CD4-positive, alpha-beta T cell treated with Interleukin-6 at 100 ng/mL for 8 hours (primary cell): ENCODE data around the gene PJA1.

Experiments
- DNase-seq: peaks from one replicate; pipeline ENCODE4 v3.0.0-alpha.2; 2020; ENCODE audit warnings: mixed read lengths, low spot score

The PJA1 gene

DNA sequence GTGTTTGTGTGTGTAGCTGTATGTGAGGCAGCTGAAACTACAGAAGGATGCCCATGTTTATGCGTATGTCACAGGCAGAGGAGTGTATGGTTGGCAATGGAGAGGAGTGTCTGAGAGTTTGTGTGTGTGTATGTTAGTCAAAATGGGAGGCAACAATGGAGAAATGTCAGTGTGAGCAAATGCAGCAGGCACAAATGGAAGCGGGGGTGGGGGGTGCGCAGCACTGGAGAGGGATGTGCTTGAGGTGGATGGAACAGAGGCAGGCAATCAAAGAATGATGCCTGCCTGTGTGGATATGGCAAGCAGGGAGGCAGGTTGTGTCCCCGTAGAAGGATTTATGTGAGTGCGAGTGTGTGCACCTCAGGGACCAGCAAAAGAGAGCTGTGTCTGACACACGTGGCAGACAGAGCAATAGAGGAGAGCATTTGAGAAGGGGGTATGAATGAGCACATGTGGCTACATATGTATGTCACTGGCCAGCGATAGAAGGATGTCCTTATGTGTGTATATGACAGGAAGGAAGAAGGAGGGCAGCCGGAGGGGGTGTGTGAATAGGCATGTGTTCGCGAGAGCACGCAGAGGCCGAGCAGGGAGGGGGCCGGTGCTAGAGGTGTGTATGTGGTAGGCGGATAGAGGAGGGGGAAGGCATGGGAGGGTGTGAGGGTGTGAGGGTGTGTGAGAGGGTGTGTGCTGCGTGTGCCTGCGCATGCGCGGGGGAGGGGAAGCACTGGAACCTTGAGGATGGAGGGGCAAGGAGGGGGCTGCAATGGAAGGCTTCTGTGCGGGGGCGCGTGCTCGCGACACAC is 1.1 kb downstream of the PJA1 start:
- peak; percentile 70 for DNase-seq

DNA sequence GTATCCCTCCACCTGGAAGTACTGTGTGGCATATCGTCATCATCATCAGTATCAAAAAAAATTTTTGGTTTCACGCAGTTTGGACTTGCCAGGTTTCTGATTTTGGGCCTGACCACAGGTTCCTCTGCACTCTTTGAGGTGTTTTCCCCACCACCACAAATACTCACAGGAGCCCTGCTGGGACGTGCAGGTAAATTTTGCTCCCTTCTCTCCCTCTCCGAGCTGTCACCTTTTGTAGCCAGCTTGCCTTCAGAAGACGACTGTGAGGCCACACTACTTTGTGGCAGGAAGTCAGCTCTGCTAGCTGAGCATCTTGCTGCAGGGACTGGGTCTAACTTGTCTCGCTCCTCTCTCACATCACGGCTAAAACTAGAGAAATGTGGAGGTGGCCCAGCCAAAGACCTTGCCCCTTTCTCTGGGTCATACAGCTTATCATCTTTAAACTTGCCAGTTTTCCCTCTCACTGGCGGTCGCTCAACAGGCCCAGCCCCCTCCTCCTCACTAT is 2.8 kb downstream of the PJA1 start:
- no peak for DNase-seq

DNA sequence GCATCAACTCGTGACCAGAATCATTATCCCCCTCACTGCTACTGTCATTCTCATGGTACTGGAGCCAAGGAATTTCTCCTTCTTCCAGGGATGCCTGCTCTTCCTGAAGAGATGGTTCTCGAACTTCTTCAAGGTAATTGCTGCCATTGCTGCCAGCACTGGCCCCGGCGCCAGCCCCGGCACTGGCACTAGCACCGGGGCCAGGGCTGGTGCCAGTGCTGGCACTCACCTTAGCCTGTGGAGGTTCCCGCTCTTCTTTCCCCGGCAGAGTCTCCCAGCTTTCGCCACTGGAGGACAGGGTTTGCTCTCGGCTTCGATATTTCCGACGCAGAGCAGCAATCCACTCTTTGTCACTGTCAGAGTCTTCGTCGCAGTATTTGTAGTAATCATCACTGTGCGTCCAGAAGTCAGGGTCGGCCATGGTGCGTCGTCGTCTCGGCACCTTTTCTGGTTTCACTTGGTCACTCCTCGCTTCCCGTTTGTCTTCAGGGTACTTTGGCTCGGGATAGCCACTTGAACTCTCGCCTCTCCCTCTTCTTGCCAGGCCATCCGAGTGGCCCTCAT is 3.4 kb downstream of the PJA1 start:
- DNase-seq = no peak

DNA sequence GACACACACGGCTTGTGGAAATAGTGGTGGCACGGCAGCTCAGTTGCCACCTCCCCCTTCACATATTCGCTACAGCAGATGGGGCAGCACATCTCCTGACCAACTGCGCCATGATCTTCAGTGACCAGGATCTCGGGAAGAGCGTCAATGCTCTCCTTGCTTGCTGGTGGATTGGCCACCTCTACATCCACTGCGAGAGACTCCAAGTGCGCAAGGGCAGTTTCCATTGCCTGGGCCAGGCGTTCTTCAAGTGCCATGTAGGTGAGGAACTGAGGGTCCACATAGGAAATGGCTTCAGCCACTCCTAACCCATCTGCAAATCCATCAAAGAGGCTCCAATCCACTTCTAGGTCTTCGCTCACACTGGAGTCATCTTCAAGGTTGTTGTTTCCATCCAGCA is 3.9 kb downstream of the PJA1 start:
- no peak for DNase-seq

DNA sequence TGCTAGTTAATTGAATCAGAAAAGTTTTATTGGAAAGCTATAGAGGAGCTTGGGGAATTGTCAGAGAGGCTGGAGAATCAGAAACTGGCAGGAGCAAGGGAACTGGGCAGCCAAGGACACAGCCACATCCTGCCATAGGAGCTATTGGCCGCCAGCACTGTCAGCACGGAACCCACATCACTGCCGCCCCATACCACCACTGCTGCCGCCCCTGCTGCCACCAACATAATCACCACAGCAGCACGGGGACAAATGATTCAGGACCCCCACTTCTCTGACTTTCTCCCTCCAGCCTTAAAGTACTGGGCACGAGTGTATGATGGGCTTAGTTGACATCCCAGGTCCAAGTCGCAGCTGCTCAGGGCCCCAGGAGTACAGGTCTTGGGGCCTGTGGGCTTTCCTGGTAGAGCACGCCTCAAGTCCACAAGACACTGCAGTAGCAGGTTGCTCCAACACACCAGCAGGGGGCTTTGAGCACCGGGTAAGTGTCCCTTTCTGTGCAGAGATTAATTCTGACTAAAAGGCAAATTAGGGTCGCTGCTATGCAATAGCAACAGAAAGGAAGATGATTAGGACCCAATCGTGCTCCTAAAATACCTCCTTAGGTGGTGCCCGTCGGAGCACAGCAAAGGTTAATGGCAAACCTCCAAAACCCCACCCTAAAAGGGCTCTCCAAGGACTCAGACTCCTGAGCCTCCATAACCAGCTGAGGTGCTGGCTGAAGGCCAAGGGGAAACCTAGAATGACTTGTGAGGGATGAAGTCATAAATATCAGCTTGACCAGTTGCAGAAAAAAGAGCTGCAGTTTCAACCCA is 6.9 kb downstream of the PJA1 start:
- DNase-seq = peak; percentile 29

DNA sequence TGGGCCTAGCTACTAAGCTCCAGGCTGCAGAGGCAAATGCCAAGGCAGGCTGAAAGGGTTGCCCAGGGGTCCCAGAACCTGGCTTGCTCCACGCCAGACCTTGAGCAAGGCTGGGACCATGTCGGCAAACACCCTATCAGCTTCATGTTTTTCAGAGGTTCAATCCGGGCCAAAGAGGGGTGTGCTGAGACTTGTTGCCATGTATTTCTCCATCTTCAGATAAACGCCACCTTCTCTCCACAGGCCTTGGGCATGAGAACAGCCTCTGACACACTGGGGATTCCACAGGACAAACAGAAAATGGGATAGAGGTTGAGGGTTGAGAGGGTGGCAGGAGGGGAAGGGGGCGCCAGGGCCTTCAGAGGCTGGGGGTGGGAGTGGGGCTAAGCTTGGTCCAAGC is 8.6 kb downstream of the PJA1 start:
- no peak for DNase-seq

DNA sequence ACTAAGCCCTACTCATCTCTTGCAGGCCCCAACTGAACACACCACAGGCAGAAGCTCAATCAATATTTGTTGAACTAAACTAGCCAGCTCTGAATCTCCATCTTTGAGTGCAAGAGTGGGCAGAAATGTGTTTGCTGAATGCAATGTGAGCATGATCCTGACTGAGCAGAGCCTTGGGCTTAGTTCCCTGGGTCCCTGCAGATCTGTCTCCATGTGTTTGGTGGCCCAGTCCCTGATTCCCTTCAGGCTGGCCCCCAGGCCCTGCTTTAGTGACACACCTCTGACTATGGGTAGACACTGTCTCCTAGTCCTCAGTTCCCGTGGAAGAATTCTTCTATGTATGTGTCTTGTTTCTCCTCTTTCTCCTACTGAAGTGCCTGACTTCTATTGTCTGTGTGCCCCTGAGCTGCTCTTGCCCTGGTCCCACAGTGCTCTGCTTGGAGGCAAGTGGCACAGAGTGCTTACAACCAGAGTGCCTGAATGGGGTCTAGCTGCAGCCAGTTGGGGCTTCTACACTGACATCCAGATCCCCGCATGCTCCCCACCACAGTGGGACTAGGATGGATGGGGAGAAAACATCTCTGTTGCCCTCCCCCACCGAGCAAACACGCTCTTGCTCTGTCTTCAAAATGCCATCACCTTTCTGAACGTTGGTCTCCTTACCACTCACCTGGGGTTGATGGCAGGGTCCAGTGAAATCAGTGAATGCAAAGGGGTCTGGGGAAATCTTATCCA is 9.3 kb downstream of the PJA1 start:
- no peak for DNase-seq

DNA sequence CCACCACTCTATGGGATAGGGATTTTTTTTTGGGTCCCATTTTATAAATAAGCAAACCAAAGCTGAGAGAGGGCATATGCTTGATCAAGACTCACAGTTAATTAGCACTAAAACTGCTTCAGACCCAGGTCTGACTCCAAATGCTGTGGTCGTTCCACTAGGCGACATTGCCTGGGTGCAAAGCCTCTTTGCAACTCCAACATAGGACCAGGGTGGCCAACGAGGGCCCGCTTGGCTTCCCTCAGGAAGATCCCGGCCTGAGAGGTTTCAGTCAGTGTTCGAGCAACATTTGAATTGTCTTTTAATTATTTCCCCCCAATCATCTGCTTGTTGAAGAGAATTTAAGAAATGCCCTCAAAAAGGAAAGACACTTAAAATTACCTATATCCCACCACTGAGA is 11.2 kb downstream of the PJA1 start:
- no peak for DNase-seq

DNA sequence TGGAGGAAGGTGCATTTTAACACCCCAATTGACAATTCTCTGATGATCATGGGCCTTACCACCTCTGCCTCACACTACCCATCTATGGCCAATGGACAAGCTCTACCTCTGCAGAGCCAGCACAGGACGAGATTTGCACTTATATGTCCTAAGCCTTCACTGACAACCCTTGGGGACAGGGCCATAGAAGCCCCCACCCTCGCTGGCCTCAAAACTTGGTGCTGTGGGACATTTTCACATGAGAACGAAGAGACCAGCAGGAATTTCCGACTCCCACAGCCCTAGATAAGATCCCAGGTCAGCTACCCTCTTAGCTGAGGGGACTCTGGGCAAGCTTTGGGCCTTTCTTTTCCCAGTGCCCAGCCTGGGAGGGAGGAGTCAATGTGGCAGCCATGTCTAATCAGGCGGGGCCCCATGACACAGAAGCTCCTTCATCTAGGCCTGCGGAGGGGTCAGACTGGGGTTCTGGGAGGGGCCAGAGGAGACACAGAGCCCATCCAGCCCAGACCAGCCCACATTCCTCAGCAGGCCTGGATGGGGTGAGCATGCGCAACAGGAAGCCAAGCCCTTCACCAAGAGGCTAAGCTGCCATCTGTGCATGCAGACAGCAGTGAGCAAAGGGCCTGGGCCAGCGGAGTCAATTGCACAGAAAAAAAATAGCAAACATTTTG is 12.1 kb downstream of the PJA1 start:
- DNase-seq = no peak

DNA sequence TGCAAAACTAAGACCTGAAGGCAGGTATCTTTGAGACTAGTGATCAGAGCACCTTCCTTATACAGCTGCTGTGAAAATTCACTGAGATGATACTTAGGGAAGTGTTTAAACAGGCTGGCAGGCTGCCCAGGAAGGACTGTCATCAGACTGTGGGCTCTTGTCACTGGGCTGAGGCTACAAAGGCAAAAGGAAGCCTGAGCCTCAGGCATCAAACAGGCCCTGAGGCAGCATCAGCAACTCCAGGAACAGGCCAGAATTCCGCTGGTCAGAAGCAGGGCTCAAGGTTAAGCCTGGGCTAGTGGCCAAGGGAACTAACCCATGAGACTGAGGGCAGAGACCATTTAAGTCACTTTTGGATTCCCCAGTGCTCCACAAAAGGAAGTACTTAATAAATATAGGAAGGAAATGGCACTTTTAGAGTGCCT is 12.8 kb downstream of the PJA1 start:
- no peak for DNase-seq

DNA sequence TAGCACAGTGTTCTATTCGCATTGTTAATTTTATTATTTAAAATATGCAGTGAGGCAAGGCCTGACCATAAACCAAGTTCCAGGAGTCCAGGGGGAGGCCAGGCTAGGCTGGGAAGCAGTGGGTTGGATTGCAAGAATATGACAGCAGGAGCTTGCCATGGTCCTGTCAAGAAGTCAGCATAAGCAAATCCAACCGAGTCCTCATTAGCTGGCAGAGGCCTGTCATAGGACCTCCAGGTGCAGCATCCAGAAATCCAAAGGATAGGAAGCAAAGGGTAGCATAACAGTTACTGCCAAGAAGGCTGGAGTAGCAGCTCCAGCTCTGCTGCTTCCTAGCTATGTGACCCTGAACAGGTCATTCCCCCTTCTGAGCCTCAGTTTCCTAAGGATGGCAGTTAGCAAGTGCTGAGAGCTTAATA is 13.4 kb downstream of the PJA1 start:
- DNase-seq = no peak

DNA sequence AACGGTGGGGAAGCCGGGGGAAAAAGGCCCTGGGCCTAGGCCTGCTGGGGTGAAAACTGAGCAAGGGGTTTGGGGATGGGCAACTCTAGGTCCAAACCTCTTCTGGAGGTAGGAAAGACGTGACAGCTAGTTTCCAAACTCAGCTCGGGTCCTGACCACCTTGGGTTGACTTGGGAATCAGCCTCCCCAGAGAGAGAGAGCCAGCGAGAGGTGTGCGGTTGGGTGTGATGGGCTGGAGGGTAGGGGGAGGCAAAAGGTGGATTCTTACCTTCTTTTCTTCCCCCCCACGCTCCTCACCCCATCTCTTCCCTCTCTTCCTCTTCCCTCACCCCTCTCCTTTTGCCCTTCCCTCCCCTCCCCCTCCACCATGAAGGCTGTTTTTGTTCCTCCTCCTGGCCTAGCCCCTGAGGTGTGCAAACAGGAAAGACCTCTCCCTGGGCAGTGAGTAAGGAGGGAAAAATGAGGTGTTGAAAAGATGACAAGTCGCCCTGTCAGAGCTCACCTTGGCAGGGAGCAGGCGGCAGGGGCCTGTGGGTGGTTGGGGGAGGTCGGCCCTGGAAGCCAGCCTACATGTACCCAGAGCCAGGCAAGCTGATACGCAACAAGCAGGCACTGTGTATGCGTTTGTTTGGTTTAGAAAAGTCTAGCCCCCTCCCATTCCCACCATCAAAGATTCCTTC is 14.8 kb downstream of the PJA1 start:
- DNase-seq = no peak

DNA sequence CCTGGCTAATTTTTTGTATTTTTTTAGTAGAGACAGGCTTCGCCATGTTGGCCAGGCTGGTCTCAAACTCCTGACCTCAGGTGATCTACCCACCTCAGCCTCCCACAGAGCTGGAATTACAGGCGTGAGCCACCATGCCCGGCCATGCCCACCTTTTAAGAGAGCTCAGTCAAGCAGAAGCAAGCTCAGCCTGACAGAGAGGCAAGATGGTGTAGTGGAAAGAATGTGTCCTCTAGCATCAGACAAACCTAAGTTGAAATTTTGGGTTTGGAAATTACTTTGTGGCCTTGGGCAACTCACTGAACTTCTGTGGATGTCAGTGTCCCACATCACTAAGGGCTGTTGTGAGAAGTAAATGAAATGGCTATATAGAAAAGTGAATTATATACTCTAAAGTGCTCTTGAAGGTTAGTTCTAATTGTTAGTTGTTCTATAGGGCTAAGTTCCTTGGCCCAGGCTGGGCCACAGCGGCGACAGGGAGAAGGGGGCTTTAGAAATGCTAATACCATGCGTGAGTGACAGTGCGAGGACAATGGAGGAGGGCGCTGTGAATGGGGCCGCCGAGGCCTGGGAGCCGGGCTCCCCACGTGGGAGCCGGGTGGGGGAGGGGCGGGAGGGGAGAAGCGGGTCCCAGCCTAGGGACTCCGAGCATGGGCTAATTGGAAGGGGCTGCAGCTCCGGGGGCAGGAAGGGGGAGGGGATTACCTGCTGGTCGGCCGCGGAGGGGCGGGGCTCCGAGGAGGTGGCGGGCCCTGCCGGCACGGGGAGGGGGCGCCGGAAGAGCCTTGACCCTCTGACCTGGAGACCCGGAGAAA is 15.6 kb downstream of the PJA1 start:
- no peak for DNase-seq

DNA sequence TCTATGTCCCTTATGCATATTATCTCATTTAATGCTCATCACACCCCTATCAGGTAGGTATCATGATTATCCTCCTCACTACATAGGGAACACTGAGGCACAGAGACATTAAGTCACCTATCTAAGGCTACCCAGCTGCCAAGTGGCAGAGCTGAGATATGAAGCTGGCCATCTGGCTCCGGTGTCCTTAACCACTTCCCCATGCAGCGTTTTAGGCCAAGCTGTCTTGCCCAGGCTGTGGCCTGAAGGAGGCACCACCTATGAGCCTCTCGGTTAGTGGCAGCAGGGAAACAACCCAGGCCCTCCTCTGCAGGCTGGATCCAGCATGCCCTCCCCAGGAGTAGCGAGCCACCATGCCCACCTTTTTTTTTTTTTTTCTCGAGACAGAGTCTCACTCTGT is 16.3 kb downstream of the PJA1 start:
- DNase-seq = no peak

DNA sequence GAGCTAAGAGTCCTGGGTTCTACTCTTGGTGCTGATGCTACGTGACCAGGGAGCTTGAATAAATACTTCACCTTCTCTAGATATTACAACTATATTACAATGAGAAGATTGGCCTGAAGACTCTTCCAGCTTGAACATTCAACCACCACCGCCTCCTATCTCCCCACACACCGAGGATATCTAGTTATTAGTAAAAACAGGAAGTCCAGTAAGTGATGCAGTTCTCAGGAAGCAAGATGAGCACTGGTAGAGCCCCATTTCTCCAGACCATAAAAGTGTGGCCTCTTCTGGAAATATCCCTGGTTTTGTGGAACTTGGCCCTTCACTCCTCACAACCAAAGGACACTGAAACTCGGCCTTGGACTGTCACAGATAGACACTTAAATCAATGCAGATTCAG is 18.5 kb downstream of the PJA1 start:
- no peak for DNase-seq

DNA sequence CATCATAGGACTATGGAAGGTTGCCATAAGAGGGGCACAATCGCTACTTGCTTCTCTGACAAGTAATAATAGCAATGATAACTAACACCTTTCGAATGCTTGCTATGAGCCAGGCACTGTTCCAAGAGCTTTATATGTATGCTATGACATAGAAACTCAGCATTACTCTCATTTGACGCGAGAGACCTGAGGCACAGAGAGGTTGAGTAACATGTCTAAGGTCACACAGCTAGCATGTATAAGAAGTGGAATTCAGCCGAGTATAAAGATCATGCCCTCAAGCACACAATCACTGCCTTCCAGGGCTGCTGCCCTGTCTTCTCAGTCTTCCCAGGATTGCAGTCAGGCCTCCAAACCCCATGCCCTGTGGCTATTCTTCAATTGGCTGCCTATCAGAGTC is 19.5 kb downstream of the PJA1 start:
- no peak for DNase-seq

DNA sequence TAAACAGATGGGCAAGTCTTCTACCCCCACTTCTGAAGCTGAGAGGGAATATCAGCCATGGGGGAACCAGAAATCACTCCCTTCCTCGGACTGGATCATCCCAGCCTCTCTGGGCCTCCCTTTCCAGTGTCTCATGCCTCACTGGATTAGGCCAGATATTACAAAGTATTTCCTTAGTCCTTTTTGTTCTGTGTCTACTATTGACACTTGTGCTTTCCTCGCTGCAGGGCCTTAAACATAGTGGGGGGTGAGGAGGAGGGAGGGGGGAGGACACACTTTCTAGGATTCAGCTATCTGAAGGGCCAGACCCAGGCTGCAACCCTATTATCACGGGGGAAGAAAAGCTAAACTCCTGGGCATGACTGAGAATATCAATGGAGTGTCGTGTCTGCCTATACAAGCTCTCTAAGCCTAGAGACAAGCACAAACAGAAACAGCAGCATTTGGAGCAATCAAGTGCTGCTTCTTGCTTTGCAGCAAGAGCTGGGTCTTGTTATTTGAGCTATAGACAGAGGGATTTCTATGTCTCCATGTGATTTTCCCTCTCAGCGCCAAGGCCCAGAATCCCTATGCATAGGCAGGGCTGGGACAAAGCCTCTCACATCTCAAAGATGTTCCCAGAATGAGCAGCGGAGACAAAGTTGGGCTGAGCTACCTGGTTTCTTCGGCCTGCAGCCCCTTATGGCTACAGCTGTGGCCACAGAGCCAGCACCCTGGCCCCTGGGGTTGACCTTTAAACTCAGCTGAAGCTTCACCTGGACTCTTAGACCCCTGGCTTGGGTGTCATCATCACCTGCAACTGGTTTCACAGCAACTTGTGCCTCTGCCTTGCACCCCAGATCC is 20.2 kb downstream of the PJA1 start:
- no peak for DNase-seq

DNA sequence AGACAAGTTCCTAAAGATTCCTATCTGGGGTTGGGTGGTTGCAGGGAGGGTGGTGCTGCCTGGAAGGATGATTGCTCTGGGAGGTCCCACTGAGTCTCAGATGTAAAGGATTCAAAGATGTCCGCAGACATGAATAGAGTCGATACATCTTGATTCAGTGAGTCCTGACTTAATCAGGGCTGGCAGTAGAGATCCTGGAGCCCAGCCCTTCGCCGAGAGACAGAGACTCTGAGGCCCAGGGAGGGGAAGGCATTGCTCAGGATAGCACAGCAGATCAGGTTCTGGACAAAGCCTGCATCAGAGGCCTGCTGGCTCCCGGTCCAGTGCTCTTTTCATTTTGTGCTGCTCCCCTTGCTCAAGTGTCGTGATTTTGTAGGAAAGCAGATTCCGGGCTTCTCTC is 21.7 kb downstream of the PJA1 start:
- no peak for DNase-seq

DNA sequence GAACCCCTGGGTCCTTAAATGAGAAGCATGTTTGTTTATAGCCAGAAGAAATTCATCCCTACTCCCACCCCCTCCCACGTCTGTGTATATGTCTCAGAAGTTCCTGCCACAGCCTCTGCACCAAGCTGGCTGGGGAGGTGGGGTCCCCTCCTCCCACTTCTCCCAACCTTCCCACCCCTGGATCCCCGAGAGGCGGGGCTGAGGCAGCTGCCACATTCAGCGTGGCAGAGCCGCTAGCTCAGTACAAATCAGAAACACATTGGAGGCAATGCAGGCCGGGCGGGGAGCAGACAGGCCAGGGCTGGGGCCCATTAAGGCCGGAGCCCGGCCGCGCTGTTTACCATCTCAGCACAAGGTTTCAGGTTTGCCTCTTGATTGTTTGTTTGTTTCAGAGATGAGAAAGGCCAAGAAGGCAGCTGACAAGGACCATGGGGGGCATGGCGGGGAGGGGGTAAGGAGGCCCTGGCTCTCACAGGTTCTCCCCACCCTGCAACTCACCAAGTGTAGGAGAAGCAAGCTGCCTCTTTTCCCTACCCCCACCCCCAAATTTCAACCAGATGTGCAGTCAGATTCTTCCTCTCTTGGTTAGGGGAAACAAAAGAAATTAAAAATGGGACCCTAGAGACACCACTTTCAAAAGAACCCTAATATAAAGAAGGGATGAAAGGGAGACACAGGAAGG is 22.3 kb downstream of the PJA1 start:
- no peak for DNase-seq
